HG03342 (cell line): ENCODE data around the gene ALOX15B.

Source experiments
- ATAC-seq: cut with Tn5 transposase; IDR thresholded peaks from one replicate; pipeline ENCODE4 v1.9.1; 2021; ENCODE audit warnings: mild to moderate bottlenecking, moderate library complexity; ENCODE audit not compliant: unreplicated experiment

The ALOX15B gene

DNA sequence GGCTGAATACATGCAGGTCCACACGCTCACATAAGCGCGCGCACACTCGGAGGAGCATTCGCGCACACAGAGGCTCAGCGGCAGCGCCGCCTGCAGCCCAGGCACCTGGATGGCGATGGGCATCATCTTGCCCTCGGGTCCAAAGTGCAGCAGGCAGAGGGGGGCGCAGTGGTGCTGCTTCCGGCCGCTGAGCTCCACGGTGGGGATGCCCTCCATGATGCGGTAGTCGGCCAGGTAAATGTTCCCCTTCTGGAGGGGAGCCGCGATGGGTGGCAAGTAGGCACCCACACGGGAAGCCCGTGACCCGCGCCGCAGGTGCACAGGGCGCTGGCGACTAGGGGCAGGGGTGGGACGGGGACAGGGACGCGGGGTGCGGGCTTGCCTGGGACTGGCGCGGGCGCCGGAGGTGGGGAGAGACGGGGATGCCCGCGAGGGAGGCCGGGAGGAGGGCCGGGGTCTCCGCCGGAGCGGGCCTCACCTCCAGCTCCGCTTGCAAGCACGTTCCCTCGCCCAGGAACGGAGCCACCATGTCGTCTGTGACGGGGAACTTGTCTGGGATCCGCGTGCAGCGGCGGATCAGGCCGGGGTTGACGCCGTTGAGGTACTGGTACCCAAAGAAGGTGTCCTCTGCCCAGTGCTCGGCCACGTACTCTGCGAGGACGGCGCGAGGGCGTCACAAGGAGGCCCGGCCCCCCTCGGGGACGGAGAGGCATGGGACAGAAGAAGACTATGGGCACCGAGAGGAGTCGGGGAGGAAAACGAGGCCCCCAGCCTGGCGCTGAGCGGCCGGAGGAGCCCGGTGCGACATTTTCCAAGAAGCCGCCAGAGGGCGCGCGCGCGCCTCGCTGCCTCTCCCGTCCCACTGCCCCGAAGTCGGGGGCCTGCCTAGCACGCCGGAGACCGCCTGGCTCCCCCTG is 40.7 kb downstream of the ALOX15B start:
- peak; percentile 69 for ATAC-seq

DNA sequence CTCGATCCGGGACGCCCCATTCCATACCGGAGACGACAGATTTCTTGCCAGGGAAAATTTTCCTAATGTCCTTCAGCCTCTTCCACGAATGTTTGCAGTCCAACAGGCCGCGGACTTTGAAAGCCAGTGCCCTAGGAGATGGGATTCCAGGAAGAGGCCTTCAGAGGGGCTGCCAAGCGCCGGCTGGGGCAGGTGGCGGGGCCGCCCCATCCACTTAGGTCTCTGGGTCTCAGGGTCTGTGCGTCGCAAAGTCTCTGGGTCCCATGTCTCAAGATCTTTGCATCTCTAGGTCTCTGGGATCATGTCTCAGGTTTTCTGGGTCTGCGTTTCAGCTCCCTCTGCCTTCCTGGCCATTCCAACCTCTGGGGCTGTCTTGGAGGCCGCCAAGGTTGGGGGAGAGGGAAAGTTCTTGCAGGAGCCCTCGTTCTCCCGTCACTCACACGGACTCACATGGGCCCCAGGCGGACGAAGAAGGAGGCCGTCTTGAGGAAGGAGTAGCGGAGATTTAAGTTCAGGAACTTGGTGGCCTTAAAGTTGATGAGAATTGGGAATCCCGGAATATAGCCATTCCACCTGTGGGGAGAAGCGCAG is 41.4 kb downstream of the ALOX15B start:
- ATAC-seq, result no peak

DNA sequence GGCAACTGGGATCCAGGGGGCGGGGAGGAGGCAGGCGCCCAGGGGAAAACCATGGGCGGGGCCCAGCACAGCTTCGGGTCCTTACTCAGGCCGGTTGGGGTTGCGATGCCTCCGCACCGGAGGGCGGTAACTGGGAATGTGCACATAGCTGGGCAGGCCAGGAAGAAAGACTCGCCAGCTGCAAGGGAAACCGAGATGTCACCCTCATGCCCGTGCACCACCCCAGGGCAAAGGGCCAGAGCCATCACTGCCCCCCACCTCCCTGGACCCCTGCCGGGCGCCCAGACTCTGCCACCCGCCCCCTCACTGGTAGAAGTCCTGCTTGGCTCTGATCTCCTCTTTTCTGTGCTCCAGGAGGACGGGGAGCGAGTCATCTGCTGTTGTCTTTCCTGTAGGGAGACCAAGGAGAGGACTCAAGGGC is 42.0 kb downstream of the ALOX15B start:
- ATAC-seq, result no peak

DNA sequence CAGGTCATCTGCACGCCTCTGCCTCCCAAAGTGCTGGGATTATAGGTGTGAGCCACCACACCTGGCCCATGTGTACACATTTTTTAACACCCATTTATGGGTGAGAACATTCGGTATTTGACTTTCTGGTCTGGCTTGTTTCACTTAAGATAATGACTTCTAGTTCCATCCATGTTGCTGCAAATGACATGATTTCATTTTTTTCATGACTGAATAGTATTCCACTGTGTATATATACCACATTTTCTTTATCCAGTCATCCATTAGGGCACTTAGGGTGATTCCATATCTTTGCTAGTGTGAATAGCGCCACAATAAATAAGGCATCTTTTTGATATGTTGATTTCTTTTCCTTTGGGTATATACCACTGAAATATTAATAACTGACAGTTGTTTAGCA is 43.0 kb downstream of the ALOX15B start:
- ATAC-seq, result no peak

DNA sequence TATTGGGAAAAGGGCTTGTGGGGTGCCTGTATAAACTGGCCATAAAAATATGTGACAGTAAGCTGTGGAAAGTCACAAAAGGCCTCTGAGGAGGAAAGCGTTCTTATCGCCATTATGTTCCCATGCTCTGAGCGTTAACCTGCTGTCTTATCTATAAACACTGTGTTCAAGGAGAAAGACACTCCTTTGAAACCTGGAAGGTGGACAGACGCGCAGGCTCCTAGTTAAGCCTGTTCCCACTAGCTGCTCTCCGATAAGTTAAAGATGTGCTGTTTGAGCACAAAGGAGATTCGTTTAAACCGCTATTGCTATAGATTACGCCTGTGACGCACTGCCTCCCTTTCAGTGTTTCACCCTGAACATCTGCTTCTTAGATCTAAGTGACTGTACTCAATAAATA is 43.4 kb downstream of the ALOX15B start:
- no peak for ATAC-seq

DNA sequence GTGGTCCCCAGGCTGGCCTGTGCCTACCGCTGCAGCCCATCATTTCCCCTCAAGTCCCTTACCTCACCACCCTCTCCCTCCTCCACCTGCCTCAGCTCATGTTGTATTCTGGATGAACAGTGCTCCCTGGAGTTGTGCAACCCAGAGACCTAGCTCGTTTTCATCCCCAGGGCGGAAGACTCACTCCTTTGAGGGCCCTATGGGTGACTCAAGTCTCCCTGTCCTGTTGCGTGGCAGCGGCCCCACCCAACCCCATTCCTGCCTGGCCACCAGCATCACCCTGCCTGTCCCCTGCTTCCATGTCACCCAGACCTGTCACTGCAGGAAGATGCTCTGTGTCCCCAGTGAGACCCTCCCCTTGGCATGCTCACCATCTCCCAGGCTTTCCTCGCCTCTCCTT is 45.4 kb downstream of the ALOX15B start:
- no peak for ATAC-seq

DNA sequence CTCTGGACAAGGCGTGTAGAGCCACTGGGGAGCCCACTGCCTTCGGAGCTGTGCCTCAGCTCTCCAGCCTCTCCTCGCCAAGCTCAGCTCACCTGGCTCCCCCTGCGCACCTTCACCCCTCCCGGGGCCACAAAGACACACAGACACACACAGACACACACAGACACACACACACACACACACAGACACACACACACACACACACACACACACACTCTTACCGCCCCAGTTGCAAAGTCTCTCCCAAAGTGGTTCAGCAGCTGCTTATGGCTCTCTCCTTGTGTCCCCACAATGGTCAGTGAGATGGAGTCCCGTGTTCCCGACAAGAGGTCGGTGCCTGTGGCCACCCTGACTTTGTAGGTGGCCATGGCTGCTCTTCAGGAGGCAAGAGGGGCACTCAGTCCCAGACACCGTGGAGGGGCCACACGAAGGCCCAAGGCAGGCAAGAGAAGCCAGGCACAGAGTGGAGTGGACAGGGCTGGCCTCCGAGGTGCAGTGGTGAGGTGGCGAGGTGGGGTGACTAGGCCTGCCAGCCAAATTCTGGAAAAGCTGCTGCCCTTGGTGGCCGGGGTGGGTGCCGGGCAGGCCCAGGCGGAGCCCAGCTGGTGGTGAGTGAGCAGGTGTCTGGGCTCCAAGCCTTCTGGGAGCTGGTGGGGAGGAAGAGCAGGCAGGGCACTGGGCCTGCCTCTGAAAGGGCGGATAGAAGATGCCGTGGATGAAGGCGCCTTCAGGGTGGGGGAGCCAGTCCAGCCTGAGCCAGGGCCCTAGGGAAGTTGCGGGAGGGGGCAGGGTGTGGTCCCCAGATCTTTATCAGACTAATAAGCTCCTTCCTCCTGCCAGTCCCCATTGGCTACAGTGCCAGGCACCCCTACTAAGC is 48.5 kb downstream of the ALOX15B start, which contains the start of gene ALOX12B:
ALOX12B (minus strand) TSS at position 642 of the 877 bp plus-strand sequence; CDS start at position 368, 274 bp downstream.
- ATAC-seq, result no peak

DNA sequence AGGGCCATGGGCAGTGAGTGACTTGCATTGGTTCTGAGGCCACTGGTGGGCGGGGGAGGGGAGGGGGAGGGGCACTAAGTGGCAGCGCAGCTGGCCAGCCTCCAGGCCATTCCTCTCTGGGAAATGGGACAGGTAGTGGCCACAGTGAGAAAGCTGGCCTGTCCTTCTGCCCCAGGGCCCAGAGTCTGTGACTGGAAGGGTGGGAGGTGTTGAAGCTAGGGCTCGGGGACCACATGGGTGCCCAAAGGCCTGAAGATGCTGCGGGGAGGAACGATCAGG is 49.0 kb downstream of the ALOX15B start:
- no peak for ATAC-seq

DNA sequence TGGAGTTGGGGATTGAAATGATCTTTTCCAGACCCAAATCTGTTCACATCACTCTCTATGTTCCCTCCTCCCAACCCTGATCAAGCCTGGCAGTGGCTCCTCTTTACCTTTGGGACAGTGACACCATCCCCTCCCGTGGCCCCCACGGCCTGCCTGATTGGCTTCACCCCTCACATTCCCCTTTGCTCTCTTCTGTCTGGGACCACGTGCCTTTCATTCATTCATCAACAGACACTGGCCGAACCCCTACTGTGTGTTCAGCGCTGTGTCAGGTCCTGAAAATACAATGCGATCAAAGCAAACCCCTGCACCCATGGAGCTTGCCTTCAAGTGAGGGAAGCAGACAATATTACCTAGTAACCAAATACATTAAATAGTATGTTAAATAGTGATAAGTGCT is 50.9 kb downstream of the ALOX15B start:
- ATAC-seq, result no peak

DNA sequence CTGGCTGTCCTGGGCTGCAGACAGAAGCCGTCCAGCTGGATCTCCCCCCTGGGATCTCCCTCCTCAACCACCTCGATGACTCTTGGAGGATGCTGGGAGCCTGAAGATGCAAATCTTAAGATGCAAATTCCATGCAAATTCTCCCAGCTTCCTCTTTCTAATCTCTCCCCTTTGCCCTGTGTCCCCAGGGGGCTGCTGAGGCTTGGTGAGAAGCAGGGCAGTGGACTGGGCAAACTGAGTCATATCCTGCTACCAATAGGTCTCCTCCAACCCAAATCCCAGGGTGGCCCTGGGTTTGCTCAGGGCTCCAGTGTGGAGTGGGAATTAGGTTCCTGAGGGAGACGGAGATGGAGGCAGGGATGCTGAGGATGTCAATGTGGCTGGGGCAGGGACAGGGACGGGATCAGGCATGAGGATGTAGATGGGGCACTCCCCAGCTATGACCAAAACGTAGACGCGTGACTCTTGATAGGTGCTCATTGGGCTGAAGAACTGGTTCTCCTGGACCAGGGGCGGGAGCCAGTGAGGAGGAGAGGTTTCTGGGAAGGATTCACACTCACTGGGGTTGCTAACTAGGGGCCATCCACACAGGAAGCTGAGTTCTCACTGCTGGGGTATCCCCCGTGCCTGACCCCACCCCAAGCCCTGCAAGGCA is 52.3 kb downstream of the ALOX15B start:
- ATAC-seq, result peak; percentile 60

DNA sequence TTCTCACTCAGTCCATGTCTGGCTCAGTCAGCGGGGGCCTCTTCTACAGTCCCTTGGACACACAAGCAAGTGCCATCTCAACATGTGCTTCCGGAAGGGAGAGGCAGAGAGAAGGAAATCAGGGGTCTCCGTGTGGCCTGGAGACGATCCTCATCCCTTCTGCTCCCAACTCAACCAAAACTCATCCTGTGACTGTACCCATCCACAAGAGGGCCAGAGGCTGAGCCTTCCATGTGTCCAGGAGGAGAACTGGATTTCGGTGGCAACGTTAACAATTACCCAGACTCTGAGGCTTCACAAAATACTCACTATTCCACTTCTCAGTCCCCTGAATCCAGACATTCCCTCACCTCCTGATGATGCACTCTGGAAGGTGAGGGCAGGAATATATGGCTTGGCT is 56.5 kb downstream of the ALOX15B start:
- ATAC-seq, result no peak

DNA sequence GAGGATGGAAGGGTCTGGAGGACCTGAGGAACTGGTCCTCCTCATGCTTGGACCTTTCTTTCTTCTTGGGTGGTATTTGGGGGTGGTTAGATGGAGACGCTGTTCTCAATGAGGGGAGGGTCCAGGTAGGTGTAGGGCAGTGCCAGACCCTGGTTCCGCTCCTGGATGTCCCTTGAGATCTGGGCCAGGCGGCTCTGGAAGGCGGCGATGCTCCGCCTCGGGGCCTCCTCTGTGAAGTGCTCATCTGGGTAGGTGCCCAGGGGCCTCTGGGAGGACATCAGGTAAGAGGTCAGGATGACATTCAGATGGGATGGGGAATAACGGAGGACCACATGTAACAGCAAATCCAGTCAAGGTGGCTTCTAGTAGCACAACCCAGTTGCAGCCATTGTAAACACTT is 57.7 kb downstream of the ALOX15B start:
- no peak for ATAC-seq
